B cell (primary cell): ENCODE measurements around the gene GNB1. TPM values are rescaled to one million over a fixed set of nuclear protein-coding genes. Genes with fewer than 3 reads are reported as not detected.
A peak's percentile ranks its signal among the peaks of the same experiment; 100 is the strongest.

Source experiments
- ATAC-seq: fragments of 200-7000 bp; cut with Tn5 transposase; one replicate; pipeline ENCODE4 v1.10.0; 2021; ENCODE audit warnings: low read depth, mild to moderate bottlenecking, moderate number of reproducible peaks, moderate library complexity
- CTCF ChIA-PET: fragments of 350-600 bp; sonication (Branson Sonifier 250); formaldehyde crosslinking; loops from one replicate; lab custom pipeline; 2021; ENCODE audit warnings: antibody characterized with exemption, inconsistent platforms; lab: Charles Lee
- POLR2A ChIA-PET: fragments of 350-600 bp; sonication (Branson Sonifier 250); formaldehyde crosslinking; loops from one replicate; lab custom pipeline; 2021; ENCODE audit warnings: antibody characterized with exemption; lab: Charles Lee
- DNase-seq: peaks from one replicate; pipeline ENCODE4 v3.0.0; 2013
- H2AFZ ChIP-seq: 2 replicates; pipeline ENCODE4 v1.6.1; 2012; ENCODE audit warnings: mild to moderate bottlenecking, low read depth, low read length; ENCODE audit not compliant: insufficient read depth, poor library complexity, severe bottlenecking
- H3K27ac ChIP-seq, 2 donors: 1 replicate in 1 of 2; 2 replicates in 1 of 2; pipeline ENCODE4 v1.5.1; 2012 to 2013; ENCODE audit warnings: low read length in 2 of 2, mild to moderate bottlenecking in 2 of 2, moderate library complexity in 1 of 2
- H3K27me3 ChIP-seq, 4 experiments: fragments of 200-600 bp in 1 of 4; sonication (generic) in 1 of 4; replicated peaks in 1 of 4; 1 replicate in 2 of 4; 2 replicates in 2 of 4; pipeline versions ENCODE4 v1.6.1 to v1.7.0; 2013 to 2016; ENCODE audit warnings: low read length in 3 of 4, mild to moderate bottlenecking in 2 of 4, mixed read lengths in 1 of 4, moderate library complexity in 1 of 4; ENCODE audit not compliant: insufficient read depth in 4 of 4, control insufficient read depth in 3 of 4; ENCODE audit errors: control extremely low read depth in 1 of 4
- H3K36me3 ChIP-seq, 2 experiments: replicated peaks in 1 of 2; 1 replicate in 1 of 2; 2 replicates in 1 of 2; pipeline versions ENCODE4 v1.6.1 to v1.7.1; 2013; ENCODE audit warnings: low read length in 1 of 2; ENCODE audit not compliant: insufficient read depth in 2 of 2, control insufficient read depth in 1 of 2; ENCODE audit errors: control extremely low read depth in 1 of 2, extremely low read depth in 1 of 2
- H3K4me1 ChIP-seq, 2 donors: fragments of 200-600 bp in 1 of 2; sonication (generic) in 1 of 2; 1 replicate in 1 of 2; 2 replicates in 1 of 2; pipeline versions ENCODE4 v1.5.1 to v1.6.1; 2013 to 2017; ENCODE audit warnings: low read length in 2 of 2; ENCODE audit not compliant: control insufficient read depth in 2 of 2, insufficient read depth in 2 of 2
- H3K4me2 ChIP-seq: replicated peaks from 2 replicates; pipeline ENCODE3; 2012; ENCODE audit warnings: mild to moderate bottlenecking, low read depth, low read length; ENCODE audit not compliant: poor library complexity, severe bottlenecking
- H3K4me3 ChIP-seq, 5 experiments: fragments of 200-600 bp in 1 of 5; sonication (generic) in 1 of 5; 1 replicate in 3 of 5; 2 replicates in 2 of 5; pipeline versions ENCODE4 v1.5.1 to v1.7.0; 2011 to 2016; ENCODE audit warnings: low read length in 4 of 5, mild to moderate bottlenecking in 4 of 5, low read depth in 2 of 5, control low read depth in 1 of 5, moderate library complexity in 1 of 5; ENCODE audit not compliant: insufficient read depth in 1 of 5; ENCODE audit errors: control extremely low read depth in 1 of 5, extremely low read depth in 1 of 5
- H3K79me2 ChIP-seq: fragments of 200-600 bp; sonication (generic); one replicate; pipeline ENCODE4 v1.6.0; 2016; ENCODE audit warnings: low read length; ENCODE audit not compliant: control insufficient read depth, insufficient read depth
- H3K9ac ChIP-seq: fragments of 200-600 bp; sonication (generic); 2 replicates; pipeline ENCODE4 v1.6.1; 2017; ENCODE audit warnings: mild to moderate bottlenecking, low read length, moderate library complexity
- H3K9me3 ChIP-seq, 3 donors: one replicate each; pipeline versions ENCODE4 v1.6.1 to v1.7.1; 2013; ENCODE audit warnings: low read length in 2 of 3; ENCODE audit not compliant: control insufficient read depth in 2 of 3, insufficient read depth in 1 of 3; ENCODE audit errors: control extremely low read depth in 1 of 3
- H4K20me1 ChIP-seq: 2 replicates; pipeline ENCODE4 v1.6.0; 2012; ENCODE audit warnings: mild to moderate bottlenecking, low read length; ENCODE audit not compliant: insufficient read depth, control insufficient read depth, poor library complexity, severe bottlenecking
- H3K27ac Mint-ChIP-seq: one replicate; pipeline ENCODE4 v1.8.0; 2021; ENCODE audit warnings: mixed read lengths
- H3K27me3 Mint-ChIP-seq: one replicate; pipeline ENCODE4 v1.8.0; 2021; ENCODE audit warnings: mixed read lengths
- H3K4me1 Mint-ChIP-seq: one replicate; pipeline ENCODE4 v1.8.0; 2021; ENCODE audit warnings: mixed read lengths
- H3K4me3 Mint-ChIP-seq: one replicate; pipeline ENCODE4 v1.8.0; 2021; ENCODE audit warnings: mixed read lengths
- H3K9me3 Mint-ChIP-seq: one replicate; pipeline ENCODE4 v1.8.0; 2022; ENCODE audit warnings: mixed read lengths; ENCODE audit not compliant: insufficient read depth
- EZH2 ChIP-seq: IDR thresholded peaks from 2 replicates; pipeline ENCODE4 v1.6.1; 2012; ENCODE audit warnings: borderline replicate concordance, low read depth, mild to moderate bottlenecking, moderate library complexity, low read length; ENCODE audit not compliant: insufficient read depth, poor library complexity, severe bottlenecking
- WGBS: methylation state at CpG from one replicate; pipeline ENCODE4 v1.1.5; 2013; ENCODE audit warnings: missing lambda C conversion rate; ENCODE audit not compliant: insufficient coverage; 5-methylcytosine and 5-hydroxymethylcytosine counted together
- intact Hi-C: fragments of 100-400 bp; cut with micrococcal nuclease; formaldehyde crosslinking; loops from one replicate; pipeline ENCODE4 v1.10.0; 2022
- polyA plus RNA-seq: library from polyadenylated mRNA; depleted of rRNA; stranded (reverse); fragments of >200 nt; gene quantifications from 2 replicates; pipeline ENCODE4 v1.2.3, GENCODE V29; 2012
- total RNA-seq, 2 donors: library from RNA; stranded (reverse); fragments of 120-200 nt in 1 of 2; gene quantifications; 1 replicate in 1 of 2; 2 replicates in 1 of 2; pipeline versions ENCODE4 v1.2.3 to v1.2.4, GENCODE V29; 2013 to 2022
- TF ChIP-seq, protein P1 (sequence below): fragments of 200-600 bp; IDR thresholded peaks from one replicate; pipeline ENCODE4 v1.8.0; 2022; ENCODE audit warnings: antibody characterized with exemption, mild to moderate bottlenecking

Gene GNB1
- total and polyA plus RNA-seq, 2 donors (not counting 1 experiment from before 2014, with no cell fraction given): 249 to 269 TPM

- POLR2A ChIA-PET: interaction anchor here (0.7 to 0.9 kb wide), 2 partner anchors 132 to 133 kb away, joined by 3 read pairs; no protein-coding TSS in a partner anchor
- H3K9ac ChIP-seq: peak overlapping the region; percentile 46
Observed at GRCh38 chr1:1775327-1776226, 115.3 kb downstream of the GNB1 start.

More at GRCh38 chr1:1775327-1776226, 115.3 kb downstream of the GNB1 start:
- H3K27ac ChIP-seq: peak overlapping the region; percentile 61 to 94
- peaks cover 46 to 56% of the 10 kb centered on the region in 2 donors for H3K4me1 ChIP-seq
- ATAC-seq (no peak), DNase-seq (peak; percentile 75)
- H2AFZ ChIP-seq: peak overlapping the region; percentile 25
- CTCF ChIA-PET: interaction anchor here (0.9 to 2.7 kb wide), 3 partner anchors 72 to 132 kb away, joined by 3 to 31 read pairs (median 5); no protein-coding TSS in a partner anchor
- H3K36me3 ChIP-seq: peaks cover 0 to 16% of the 10 kb centered on the region in 2 experiments
- WGBS: 23% methylated on average over 11 of the region's 11 CpGs
- Mint-ChIP-seq H3K9me3 (peaks cover 4% of the 10 kb centered on the region), H3K27me3 (no peaks in the 10 kb centered on the region), H3K27ac (peak overlapping the region; percentile 94), H3K4me1 (peaks cover 57% of the 10 kb centered on the region), H3K4me3 (peak overlapping the region; percentile 75)
- no peak for TF ChIP-seq EZH2
- TF ChIP-seq, protein P1, sequence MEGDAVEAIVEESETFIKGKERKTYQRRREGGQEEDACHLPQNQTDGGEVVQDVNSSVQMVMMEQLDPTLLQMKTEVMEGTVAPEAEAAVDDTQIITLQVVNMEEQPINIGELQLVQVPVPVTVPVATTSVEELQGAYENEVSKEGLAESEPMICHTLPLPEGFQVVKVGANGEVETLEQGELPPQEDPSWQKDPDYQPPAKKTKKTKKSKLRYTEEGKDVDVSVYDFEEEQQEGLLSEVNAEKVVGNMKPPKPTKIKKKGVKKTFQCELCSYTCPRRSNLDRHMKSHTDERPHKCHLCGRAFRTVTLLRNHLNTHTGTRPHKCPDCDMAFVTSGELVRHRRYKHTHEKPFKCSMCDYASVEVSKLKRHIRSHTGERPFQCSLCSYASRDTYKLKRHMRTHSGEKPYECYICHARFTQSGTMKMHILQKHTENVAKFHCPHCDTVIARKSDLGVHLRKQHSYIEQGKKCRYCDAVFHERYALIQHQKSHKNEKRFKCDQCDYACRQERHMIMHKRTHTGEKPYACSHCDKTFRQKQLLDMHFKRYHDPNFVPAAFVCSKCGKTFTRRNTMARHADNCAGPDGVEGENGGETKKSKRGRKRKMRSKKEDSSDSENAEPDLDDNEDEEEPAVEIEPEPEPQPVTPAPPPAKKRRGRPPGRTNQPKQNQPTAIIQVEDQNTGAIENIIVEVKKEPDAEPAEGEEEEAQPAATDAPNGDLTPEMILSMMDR: no peak
- peak overlapping the region; percentile 1 to 42 (median 1) for H3K4me3 ChIP-seq
- H3K9me3 ChIP-seq: no peaks in the 10 kb centered on the region
- H3K4me2 ChIP-seq: peak overlapping the region; percentile 94
- no peaks in the 10 kb centered on the region for H3K27me3 ChIP-seq
- peaks cover 74% of the 10 kb centered on the region for H3K79me2 ChIP-seq
- intact Hi-C loops: no loop called here
- peaks cover 32% of the 10 kb centered on the region for H4K20me1 ChIP-seq
